K562 (cell line): ENCODE results near the gene CLIC1. TPM values are rescaled to one million over a fixed set of nuclear protein-coding genes. Genes with fewer than 3 reads are reported as not detected.
A peak's percentile ranks its signal among the peaks of the same experiment; 100 is the strongest.

Experiments used
- CREB1 ChIP-seq, 2 experiments: sonication (generic) in 1 of 2; formaldehyde crosslinking in 1 of 2; IDR thresholded peaks; 2 replicates each; pipeline versions ENCODE4 v1.6.1 to v1.8.0; 2012 to 2022; ENCODE audit warnings: inconsistent platforms in 1 of 2, mild to moderate bottlenecking in 1 of 2, missing genetic modification reagents in 1 of 2, moderate library complexity in 1 of 2
- E2F6 ChIP-seq, 2 experiments: IDR thresholded peaks; 2 replicates each; pipeline ENCODE4 v1.6.1; 2011; ENCODE audit warnings: borderline replicate concordance in 1 of 2, control low read depth in 1 of 2, low read depth in 1 of 2, low read length in 1 of 2, mild to moderate bottlenecking in 1 of 2, mixed read lengths in 1 of 2, moderate library complexity in 1 of 2; ENCODE audit not compliant: insufficient read depth in 1 of 2, insufficient read length in 1 of 2, poor library complexity in 1 of 2, severe bottlenecking in 1 of 2; ENCODE audit errors: extremely low read depth in 1 of 2
- EHMT2 ChIP-seq: fragments of 450-650 bp; IDR thresholded peaks from 2 replicates; pipeline ENCODE4 v1.6.1; 2018; ENCODE audit warnings: antibody characterized with exemption
- FOXJ2 ChIP-seq: fragments of 200-800 bp; sonication (Bioruptor generic); IDR thresholded peaks from 2 replicates; pipeline ENCODE4 v1.6.1; 2016; ENCODE audit warnings: missing genetic modification characterization, missing compliant biosample characterization
- FOXP4 ChIP-seq: sonication (generic); formaldehyde crosslinking; IDR thresholded peaks from 2 replicates; pipeline ENCODE4 v1.8.0; 2022; ENCODE audit warnings: mild to moderate bottlenecking, missing genetic modification reagents, borderline replicate concordance
- HES1 ChIP-seq: fragments of 450-650 bp; IDR thresholded peaks from 2 replicates; pipeline ENCODE4 v1.6.1; 2016; ENCODE audit warnings: low read depth, mild to moderate bottlenecking, moderate library complexity
- KDM2B ChIP-seq: fragments of 250-450 bp; sonication (Bioruptor Pico); IDR thresholded peaks from 2 replicates; pipeline ENCODE4 v1.8.0; 2021; ENCODE audit warnings: mild to moderate bottlenecking, moderate library complexity
- NFRKB ChIP-seq: fragments of 450-650 bp; IDR thresholded peaks from 2 replicates; pipeline ENCODE4 v1.6.1; 2016; ENCODE audit warnings: low read depth
- SAFB ChIP-seq: fragments of 200-400 bp; formaldehyde crosslinking; IDR thresholded peaks from 2 replicates; pipeline ENCODE4 v1.6.1; 2017; ENCODE audit warnings: low read depth, low read length, borderline replicate concordance
- SMAD2 ChIP-seq: fragments of 150-350 bp; IDR thresholded peaks from 2 replicates; pipeline ENCODE4 v1.6.1; 2014; ENCODE audit warnings: low read depth, mild to moderate bottlenecking, low read length
- SNRNP70 ChIP-seq: fragments of 200-400 bp; formaldehyde crosslinking; optimal IDR thresholded peaks from 2 replicates; pipeline ENCODE3; 2017; ENCODE audit warnings: low read depth, low read length
- XRCC4 ChIP-seq: IDR thresholded peaks from one replicate; pipeline ENCODE4 v1.6.1; 2011; ENCODE audit not compliant: insufficient read depth, insufficient read length; ENCODE audit errors: extremely low read depth
- ZFP30 ChIP-seq: fragments of 250-450 bp; sonication (Bioruptor Pico); IDR thresholded peaks from 2 replicates; pipeline ENCODE4 v1.8.0; 2022; ENCODE audit warnings: moderate library complexity, mild to moderate bottlenecking, inconsistent platforms, borderline replicate concordance
- ZNF444 ChIP-seq: fragments of 250-450 bp; sonication (Bioruptor Pico); IDR thresholded peaks from 2 replicates; pipeline ENCODE4 v1.4.0; 2020; ENCODE audit warnings: mild to moderate bottlenecking, moderate library complexity
- ZNF551 ChIP-seq: fragments of 250-450 bp; sonication (Bioruptor Pico); IDR thresholded peaks from 2 replicates; pipeline ENCODE4 v1.5.0; 2021; ENCODE audit warnings: mild to moderate bottlenecking, moderate library complexity
- ZNF589 ChIP-seq: fragments of 200-800 bp; sonication (Bioruptor generic); IDR thresholded peaks from 2 replicates; pipeline ENCODE4 v1.6.1; 2016; ENCODE audit warnings: low read depth, missing genetic modification characterization, missing compliant biosample characterization
- ZNF609 ChIP-seq: sonication (generic); formaldehyde crosslinking; IDR thresholded peaks from 2 replicates; pipeline ENCODE4 v1.8.1; 2023; ENCODE audit warnings: missing genetic modification reagents, mild to moderate bottlenecking, borderline replicate concordance
- ZNF76 ChIP-seq: fragments of 250-450 bp; sonication (Bioruptor Pico); IDR thresholded peaks from 2 replicates; pipeline ENCODE4 v1.4.0; 2020; ENCODE audit warnings: mild to moderate bottlenecking, moderate library complexity, borderline replicate concordance
- polyA plus RNA-seq, 8 experiments: library from polyadenylated mRNA; depleted of rRNA in 4 of 8; stranded (reverse) in 5 of 8; unstranded in 3 of 8; fragments of >200 nt; fragmentation: Nextera tagmentation in 2 of 8; fragmentation: Illumina TruSeq in 1 of 8; extraction: Ambion mirVana in 2 of 8; extraction: Trizol in 1 of 8; gene quantifications; 2 replicates each; pipeline versions ENCODE4 v1.2.1 to v1.2.3, GENCODE V29; 2011 to 2014; ENCODE audit warnings: inconsistent platforms in 1 of 8, missing spikeins in 1 of 8
- total RNA-seq, 7 experiments: library from RNA; depleted of rRNA in 6 of 7; stranded (reverse); fragments of >200 nt in 6 of 7; fragmentation: Illumina TruSeq in 2 of 7; extraction: Trizol in 2 of 7; gene quantifications; 2 replicates each; pipeline versions ENCODE4 v1.2.1 to v1.2.3, GENCODE V29; 2011 to 2021; ENCODE audit warnings: low replicate concordance in 1 of 7

CLIC1 gene
- total and polyA plus RNA-seq, 9 of the 15 experiments (the other 6 are each of a cell fraction or from before 2014, with no cell fraction given), result 1,267 to 2,419 (median 1,808) TPM

- TF ChIP-seq ZNF444 (CRISPR knock-in tag) (peak; percentile 95), FOXP4 (CRISPR knock-in tag) (peak; percentile 84; the same call in 1 of the 2 replicates), ZNF589 (no peak), HES1 (no peak), EHMT2 (no peak), ZFP30 (CRISPR knock-in tag) (peak; percentile 87; the same call in 1 of the 2 replicates), CREB1 (IDR thresholded peaks at IDR 0.05) (peak; percentile 47), CREB1 (CRISPR knock-in tag; IDR thresholded peaks at IDR 0.05) (no peak), ZNF609 (0 out of 2 replicates have a peak, but pooled peaks have one; percentile 27), NFRKB (no peak), XRCC4 (no peak), FOXJ2 (tag) (no peak), E2F6 (IDR thresholded peaks at IDR 0.05; ENCODE audit: borderline replicate concordance in 1 of 2, extremely low read depth in 1 of 2, insufficient read depth in 1 of 2, insufficient read length in 1 of 2, low read depth in 1 of 2, low read length in 1 of 2, poor library complexity in 1 of 2, severe bottlenecking in 1 of 2) (peak in 1 of 2 experiments; percentile 15), SAFB (peak; percentile 86; the same call in 1 of the 2 replicates), SNRNP70 (no peak), ZNF76 (CRISPR knock-in tag) (peak; percentile 65; the same call in 1 of the 2 replicates), KDM2B (CRISPR knock-in tag) (0 out of 2 replicates have a peak, but pooled peaks have one; percentile 72), ZNF551 (CRISPR knock-in tag) (peak; percentile 96), SMAD2 (no peak; the same call in 1 of the 2 replicates)
These were observed 6.2 kb downstream of the CLIC1 start (continued) for GRCh38 chr6:31729979-31730630.
